SK-N-SH treated with all-trans-retinoic acid at 6 μM for 48 hours (cell line): ENCODE results near the gene NAALAD2.

Experiments used
- ARNTL ChIP-seq: fragments of 450-650 bp; formaldehyde crosslinking; IDR thresholded peaks from 2 replicates; pipeline ENCODE4 v1.5.0; 2020; ENCODE audit warnings: low read depth, mild to moderate bottlenecking, moderate library complexity, borderline replicate concordance
- TCF4 ChIP-seq: fragments of 250-450 bp; sonication (Bioruptor Pico); IDR thresholded peaks from 2 replicates; pipeline ENCODE4 v1.8.0; 2021; ENCODE audit warnings: mild to moderate bottlenecking, moderate library complexity, borderline replicate concordance
- ZFP30 ChIP-seq: fragments of 450-650 bp; formaldehyde crosslinking; IDR thresholded peaks from 2 replicates; pipeline ENCODE4 v1.5.0; 2022; ENCODE audit warnings: mild to moderate bottlenecking, moderate library complexity

- TF ChIP-seq ARNTL (CRISPR knock-in tag) (no peak), TCF4 (CRISPR knock-in tag) (no peak), ZFP30 (no peak)
Measured at GRCh38 chr11:90135016-90135415, 553 bp downstream of the NAALAD2 start.
